CD4-positive, alpha-beta T cell (primary cell): ENCODE measurements around the gene KLK4. TPM values are rescaled to one million over a fixed set of nuclear protein-coding genes. Genes with fewer than 3 reads are reported as not detected.

Source experiments
- ATAC-seq: fragments of 200-7000 bp; cut with Tn5 transposase; one replicate; pipeline ENCODE4 v1.10.0; 2022; ENCODE audit warnings: mild to moderate bottlenecking; ENCODE audit not compliant: poor library complexity
- CTCF ChIA-PET: fragments of 350-600 bp; sonication (Branson Sonifier 250); formaldehyde crosslinking; loops from one replicate; lab custom pipeline; 2021; ENCODE audit warnings: antibody characterized with exemption, inconsistent platforms; lab: Charles Lee
- POLR2A ChIA-PET: fragments of 350-600 bp; sonication (Branson Sonifier 250); formaldehyde crosslinking; loops from one replicate; lab custom pipeline; 2021; ENCODE audit warnings: antibody characterized with exemption, inconsistent platforms; lab: Charles Lee
- DNase-seq, 14 experiments: peaks; one replicate each; pipeline ENCODE4 v3.0.0-alpha.2; 2013 to 2020; ENCODE audit warnings: mixed read lengths in 2 of 14
- H3K27ac ChIP-seq, 2 donors: one replicate each; pipeline versions ENCODE4 v1.5.1 to v1.7.0; 2013; ENCODE audit warnings: low read length in 2 of 2, low read depth in 1 of 2, mild to moderate bottlenecking in 1 of 2
- H3K27me3 ChIP-seq, 2 experiments: 1 replicate in 1 of 2; 2 replicates in 1 of 2; pipeline versions ENCODE4 v1.6.1 to v1.7.0; 2013; ENCODE audit warnings: low read length in 2 of 2, control low read depth in 1 of 2, mild to moderate bottlenecking in 1 of 2, moderate library complexity in 1 of 2; ENCODE audit not compliant: insufficient read depth in 2 of 2, control insufficient read depth in 1 of 2
- H3K36me3 ChIP-seq: one replicate; pipeline ENCODE4 v1.6.1; 2013; ENCODE audit warnings: low read length, control low read depth; ENCODE audit not compliant: insufficient read depth
- H3K4me1 ChIP-seq: one replicate; pipeline ENCODE4 v1.6.1; 2013; ENCODE audit warnings: low read length, control low read depth; ENCODE audit not compliant: insufficient read depth
- H3K4me3 ChIP-seq: one replicate; pipeline ENCODE4 v1.5.1; 2013; ENCODE audit warnings: mild to moderate bottlenecking, low read length, moderate library complexity
- H3K9me3 ChIP-seq, 2 experiments: 1 replicate in 1 of 2; 2 replicates in 1 of 2; pipeline versions ENCODE4 v1.6.1 to v1.7.0; 2013; ENCODE audit warnings: low read length in 2 of 2, mild to moderate bottlenecking in 2 of 2, control low read depth in 1 of 2, moderate library complexity in 1 of 2; ENCODE audit not compliant: control insufficient read depth in 1 of 2, insufficient read depth in 1 of 2
- H3K27ac Mint-ChIP-seq: one replicate; pipeline ENCODE4 v1.8.0; 2020; ENCODE audit warnings: mixed read lengths
- H3K27me3 Mint-ChIP-seq: one replicate; pipeline ENCODE4 v1.8.0; 2021; ENCODE audit warnings: mixed read lengths
- H3K36me3 Mint-ChIP-seq: one replicate; pipeline ENCODE4 v1.8.0; 2021; ENCODE audit warnings: low read depth, mixed read lengths
- H3K4me1 Mint-ChIP-seq: one replicate; pipeline ENCODE4 v1.8.0; 2021; ENCODE audit warnings: low read depth, mixed read lengths
- H3K4me3 Mint-ChIP-seq: one replicate; pipeline ENCODE4 v1.8.0; 2020; ENCODE audit warnings: mild to moderate bottlenecking, mixed read lengths
- H3K9me3 Mint-ChIP-seq: one replicate; pipeline ENCODE4 v1.8.0; 2020; ENCODE audit warnings: mixed read lengths
- intact Hi-C, 2 experiments: fragments of 100-400 bp; cut with DNase I in 1 of 2; cut with micrococcal nuclease in 1 of 2; formaldehyde crosslinking; loops; one replicate each; pipeline versions ENCODE4 v1.15.1 to v1.9.0; 2023 to 2025; cut with DNase I, micrococcal nuclease
- total RNA-seq, 174 experiments: library from RNA in 2 of 174; stranded (reverse) in 2 of 174; gene quantifications; one replicate each; pipeline ENCODE4 v1.2.3 and lab custom pipeline; 2021 to 2026
- TF ChIP-seq, protein P1 (sequence below): fragments of 200-600 bp; IDR thresholded peaks from one replicate; pipeline ENCODE4 v1.8.0; 2022; ENCODE audit warnings: antibody characterized with exemption, mild to moderate bottlenecking

Gene KLK4
- total RNA-seq, 2 experiments from 2014 or later = not detected

DNA sequence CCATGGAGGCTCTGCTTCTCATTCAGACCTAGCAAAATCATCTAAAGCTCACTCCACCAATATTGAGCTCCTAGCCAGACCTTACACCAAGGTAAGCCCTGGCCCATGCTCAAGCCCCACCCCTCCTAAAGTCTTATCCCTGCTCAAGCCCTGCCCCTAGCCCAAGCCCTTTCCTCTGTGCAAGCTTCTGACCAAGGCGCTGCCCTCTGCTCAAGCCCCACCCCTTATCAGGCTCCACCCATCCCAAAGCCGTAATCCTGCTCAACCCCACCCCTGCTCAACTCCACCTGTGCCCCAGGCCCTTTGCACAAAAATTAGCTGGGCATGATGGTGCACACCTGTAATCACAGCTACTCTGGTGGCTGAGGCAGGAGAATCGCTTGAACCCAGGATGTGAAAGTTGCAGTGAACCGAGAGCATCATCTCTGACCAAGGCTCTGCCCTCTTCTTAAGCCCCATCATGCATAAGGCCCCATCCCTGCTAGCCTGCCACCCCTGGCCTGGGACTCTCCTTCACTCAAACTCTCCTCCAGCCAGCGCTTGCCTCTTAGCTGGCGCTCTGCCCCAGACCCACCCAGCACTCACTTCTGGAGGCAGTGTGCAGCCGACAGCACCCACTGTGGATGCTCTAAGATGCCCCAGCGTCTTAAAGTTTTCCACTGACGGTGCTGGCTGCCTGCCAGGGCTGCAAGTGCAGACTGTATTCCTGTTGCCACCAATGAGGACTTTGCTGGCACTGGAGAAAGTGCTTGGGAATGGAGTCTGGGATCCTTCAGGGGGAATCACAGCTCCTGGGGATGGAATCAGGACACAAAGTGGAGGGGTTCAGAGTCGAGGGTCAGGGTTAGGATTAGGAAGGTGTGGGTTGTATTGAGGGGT lies 16.5 kb downstream of the KLK4 start:
- Histone ChIP-seq H3K4me3 (no peak overlapping the region), H3K36me3 (no peaks in the 10 kb centered on the region), H3K4me1 (no peaks in the 10 kb centered on the region), H3K27ac (no peak overlapping the region), H3K27me3 (peaks cover 2 to 4% of the 10 kb centered on the region in 2 experiments), H3K9me3 (peaks cover 4 to 21% of the 10 kb centered on the region in 2 experiments)
- POLR2A ChIA-PET = no interaction called here
- intact Hi-C loops = no loop called here
- CTCF ChIA-PET = no interaction called here
- no peak for DNase-seq
- peaks cover 49% of the 10 kb centered on the region for H3K27me3 Mint-ChIP-seq
- H3K4me1 Mint-ChIP-seq = no peaks in the 10 kb centered on the region
- H3K9me3 Mint-ChIP-seq = no peaks in the 10 kb centered on the region
- no peak overlapping the region for H3K4me3 Mint-ChIP-seq
- no peaks in the 10 kb centered on the region for H3K36me3 Mint-ChIP-seq
- TF ChIP-seq, protein P1, sequence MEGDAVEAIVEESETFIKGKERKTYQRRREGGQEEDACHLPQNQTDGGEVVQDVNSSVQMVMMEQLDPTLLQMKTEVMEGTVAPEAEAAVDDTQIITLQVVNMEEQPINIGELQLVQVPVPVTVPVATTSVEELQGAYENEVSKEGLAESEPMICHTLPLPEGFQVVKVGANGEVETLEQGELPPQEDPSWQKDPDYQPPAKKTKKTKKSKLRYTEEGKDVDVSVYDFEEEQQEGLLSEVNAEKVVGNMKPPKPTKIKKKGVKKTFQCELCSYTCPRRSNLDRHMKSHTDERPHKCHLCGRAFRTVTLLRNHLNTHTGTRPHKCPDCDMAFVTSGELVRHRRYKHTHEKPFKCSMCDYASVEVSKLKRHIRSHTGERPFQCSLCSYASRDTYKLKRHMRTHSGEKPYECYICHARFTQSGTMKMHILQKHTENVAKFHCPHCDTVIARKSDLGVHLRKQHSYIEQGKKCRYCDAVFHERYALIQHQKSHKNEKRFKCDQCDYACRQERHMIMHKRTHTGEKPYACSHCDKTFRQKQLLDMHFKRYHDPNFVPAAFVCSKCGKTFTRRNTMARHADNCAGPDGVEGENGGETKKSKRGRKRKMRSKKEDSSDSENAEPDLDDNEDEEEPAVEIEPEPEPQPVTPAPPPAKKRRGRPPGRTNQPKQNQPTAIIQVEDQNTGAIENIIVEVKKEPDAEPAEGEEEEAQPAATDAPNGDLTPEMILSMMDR = no peak
- no peak overlapping the region for H3K27ac Mint-ChIP-seq
- no peak for ATAC-seq

DNA sequence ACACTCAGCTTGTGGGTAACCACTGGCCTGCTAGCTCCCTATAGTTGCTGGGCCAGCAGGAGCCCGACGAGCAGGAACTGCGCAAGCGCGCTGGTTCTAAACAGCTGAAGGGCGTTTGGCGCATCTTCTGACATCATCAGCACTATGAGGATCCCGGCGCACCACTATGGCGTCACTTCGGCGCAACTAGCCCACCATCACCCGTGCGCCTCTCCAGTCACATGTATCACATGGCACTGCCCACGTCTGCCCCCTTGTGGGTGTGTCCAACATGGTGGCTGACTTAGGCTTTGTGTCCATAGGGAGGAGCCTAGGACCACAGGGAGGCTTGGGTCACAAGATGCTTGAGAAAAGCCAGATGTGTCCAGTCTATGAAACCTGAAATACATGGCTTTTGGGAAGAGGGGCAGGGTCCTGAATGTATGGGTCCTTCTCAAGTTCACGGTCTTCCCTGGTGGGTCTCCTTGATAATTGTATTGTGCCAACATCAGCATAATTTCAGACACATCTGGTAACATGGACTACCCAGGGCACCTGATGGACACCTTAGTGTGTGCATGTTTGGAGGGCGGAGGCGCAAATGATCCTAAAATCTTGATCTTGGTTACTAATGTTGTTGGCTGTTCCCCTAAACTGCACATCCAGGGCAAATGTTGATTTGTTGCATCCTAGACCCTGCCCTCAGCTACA lies 18.0 kb downstream of the KLK4 start:
- H3K9me3 ChIP-seq = peaks cover 4 to 21% of the 10 kb centered on the region in 2 experiments
- ChIA-PET CTCF (no interaction called here), POLR2A (no interaction called here)
- no peak for ATAC-seq
- Mint-ChIP-seq H3K4me3 (no peak overlapping the region), H3K9me3 (no peaks in the 10 kb centered on the region), H3K27me3 (peaks cover 47% of the 10 kb centered on the region), H3K4me1 (no peaks in the 10 kb centered on the region), H3K36me3 (no peaks in the 10 kb centered on the region), H3K27ac (no peak overlapping the region)
- H3K4me1 ChIP-seq = no peaks in the 10 kb centered on the region
- no peak for DNase-seq
- H3K27me3 ChIP-seq = peaks cover 2 to 4% of the 10 kb centered on the region in 2 experiments
- no peak overlapping the region for H3K4me3 ChIP-seq
- TF ChIP-seq, protein P1 = no peak
- H3K36me3 ChIP-seq = no peaks in the 10 kb centered on the region
- intact Hi-C loops = no loop called here
- H3K27ac ChIP-seq = no peak overlapping the region

DNA sequence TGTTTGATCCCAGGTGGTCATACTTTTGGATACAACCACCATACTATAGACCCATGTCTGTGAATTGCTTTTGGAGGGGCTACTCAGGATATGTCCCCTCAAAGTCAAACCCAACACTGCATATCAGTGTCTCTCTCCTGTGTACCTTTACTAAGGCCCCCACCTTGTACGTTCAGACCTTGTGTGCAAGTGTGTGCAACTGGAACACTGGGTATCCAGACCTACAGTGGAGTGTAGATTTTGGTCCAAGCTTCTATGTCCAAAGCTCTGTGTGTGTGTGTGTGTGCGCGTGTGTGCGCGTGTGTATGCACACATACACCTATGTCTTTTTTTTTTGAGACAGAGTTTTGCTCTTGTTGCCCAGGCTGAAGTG lies 20.0 kb downstream of the KLK4 start:
- no peaks in the 10 kb centered on the region for H3K4me1 ChIP-seq
- POLR2A ChIA-PET = no interaction called here
- peaks cover 4 to 21% of the 10 kb centered on the region in 2 experiments for H3K9me3 ChIP-seq
- no peak overlapping the region for H3K27ac ChIP-seq
- CTCF ChIA-PET = no interaction called here
- Mint-ChIP-seq H3K27me3 (peaks cover 46% of the 10 kb centered on the region), H3K36me3 (no peaks in the 10 kb centered on the region), H3K4me1 (no peaks in the 10 kb centered on the region), H3K27ac (no peak overlapping the region), H3K4me3 (no peak overlapping the region), H3K9me3 (no peaks in the 10 kb centered on the region)
- H3K27me3 ChIP-seq = peaks cover 4 to 11% of the 10 kb centered on the region in 2 experiments
- ATAC-seq (no peak), DNase-seq (no peak)
- no peak overlapping the region for H3K4me3 ChIP-seq
- TF ChIP-seq, protein P1 = no peak
- no peaks in the 10 kb centered on the region for H3K36me3 ChIP-seq
- intact Hi-C loops = no loop called here
